Thyroid gland (tissue), 4 donors: ENCODE data around the gene CRTAC1. TPM values are rescaled to one million over a fixed set of nuclear protein-coding genes. Genes with fewer than 3 reads are reported as not detected.

Experiments used
- DNase-seq, 2 donors: peaks; one replicate each; pipeline ENCODE4 v3.0.0-alpha.2; 2019
- H3K27ac ChIP-seq, 3 donors: fragments of 200-600 bp; sonication (generic); 1 replicate in 2 of 3; 2 replicates in 1 of 3; pipeline ENCODE4 v1.5.1; 2016 to 2019; ENCODE audit warnings: mild to moderate bottlenecking in 1 of 3, moderate library complexity in 1 of 3
- H3K27me3 ChIP-seq: fragments of 200-600 bp; sonication (generic); one replicate; pipeline ENCODE4 v1.5.1; 2019
- H3K36me3 ChIP-seq, 2 donors: fragments of 200-600 bp; sonication (generic); one replicate each; pipeline ENCODE4 v1.5.1; 2016 to 2019
- H3K4me1 ChIP-seq, 2 donors: fragments of 200-600 bp; sonication (generic); one replicate each; pipeline ENCODE4 v1.5.1; 2017 to 2019
- H3K4me3 ChIP-seq, 3 donors: fragments of 200-600 bp; sonication (generic); replicated peaks in 1 of 3; 1 replicate in 2 of 3; 2 replicates in 1 of 3; pipeline ENCODE4 v1.5.1; 2016; ENCODE audit warnings: mild to moderate bottlenecking in 1 of 3
- H3K9me3 ChIP-seq: fragments of 200-600 bp; sonication (generic); one replicate; pipeline ENCODE4 v1.5.1; 2017
- CTCF ChIP-seq, 6 experiments: fragments of 200-600 bp in 3 of 6; fragments of 450-650 bp in 3 of 6; sonication (generic) in 3 of 6; IDR thresholded peaks; one replicate each; pipeline ENCODE4 v1.5.1; 2016 to 2019; ENCODE audit warnings: antibody characterized with exemption in 6 of 6, mild to moderate bottlenecking in 2 of 6, inconsistent platforms in 1 of 6, moderate library complexity in 1 of 6
- POLR2A ChIP-seq, 2 donors: fragments of 450-650 bp; IDR thresholded peaks; one replicate each; pipeline ENCODE4 v1.6.1; 2017; ENCODE audit warnings: antibody characterized with exemption in 2 of 2, mild to moderate bottlenecking in 2 of 2, moderate library complexity in 1 of 2
- WGBS, 2 donors: methylation state at CpG; one replicate each; pipeline ENCODE4 v1.1.5; 2017; 5-methylcytosine and 5-hydroxymethylcytosine counted together
- intact Hi-C: fragments of 100-400 bp; cut with DNase I; formaldehyde crosslinking; loops from one replicate; pipeline ENCODE4 v1.15.1; 2023
- total RNA-seq, 4 donors: library from RNA; depleted of rRNA; stranded (reverse); fragments of >200 nt; gene quantifications; one replicate each; pipeline ENCODE4 v1.2.3, GENCODE V29; 2016

CRTAC1 gene
- total RNA-seq, 4 donors from 2014 or later: 2.6 to 7.3 (median 3.7) TPM

GRCh38 chr10:97937054-97937453, 93.4 kb downstream of the CRTAC1 start:
- H3K27me3 ChIP-seq: no peaks in the 10 kb centered on the region

GRCh38 chr10:97936126-97936525, 94.3 kb downstream of the CRTAC1 start:
- H3K27ac ChIP-seq: no peak overlapping the region
- no peak overlapping the region for H3K4me3 ChIP-seq

More at GRCh38 chr10:97937054-97937453, 93.4 kb downstream of the CRTAC1 start:
- Histone ChIP-seq H3K4me1 (peaks cover 6 to 8% of the 10 kb centered on the region in 2 donors), H3K36me3 (no peaks in the 10 kb centered on the region), H3K4me3 (no peak overlapping the region), H3K9me3 (no peaks in the 10 kb centered on the region), H3K27ac (no peak overlapping the region)
- WGBS, 2 donors: 85 to 89% methylated on average over 5 of the region's 5 CpGs
- no peak for TF ChIP-seq POLR2A (IDR thresholded peaks at IDR 0.05)
- TF ChIP-seq CTCF (IDR thresholded peaks at IDR 0.05): no peak
- DNase-seq: no peak
- intact Hi-C loops: no loop called here

GRCh38 chr10:97932932-97933530, 97.4 kb downstream of the CRTAC1 start:
- Histone ChIP-seq H3K4me3 (no peak overlapping the region), H3K4me1 (no peaks in the 10 kb centered on the region), H3K27me3 (no peaks in the 10 kb centered on the region), H3K36me3 (no peaks in the 10 kb centered on the region), H3K27ac (no peak overlapping the region), H3K9me3 (no peaks in the 10 kb centered on the region)
- no peak for DNase-seq
- 89% methylated on average over 10 of the region's 10 CpGs for WGBS, 2 donors
- TF ChIP-seq POLR2A (IDR thresholded peaks at IDR 0.05) (no peak), CTCF (IDR thresholded peaks at IDR 0.05) (no peak)
- intact Hi-C loops: no loop called here

More at GRCh38 chr10:97936126-97936525, 94.3 kb downstream of the CRTAC1 start:
- H3K27me3 ChIP-seq: no peaks in the 10 kb centered on the region
- TF ChIP-seq CTCF (IDR thresholded peaks at IDR 0.05) (no peak), POLR2A (IDR thresholded peaks at IDR 0.05) (no peak)
- intact Hi-C loops: no loop called here
- 93 to 94% methylated on average over 23 of the region's 23 CpGs for WGBS, 2 donors
- H3K4me1 ChIP-seq: peaks cover 6 to 8% of the 10 kb centered on the region in 2 donors
- H3K36me3 ChIP-seq: no peaks in the 10 kb centered on the region
- DNase-seq: no peak
- no peaks in the 10 kb centered on the region for H3K9me3 ChIP-seq

- H3K36me3 ChIP-seq: no peaks in the 10 kb centered on the region
Observed at GRCh38 chr10:97931041-97931440, 99.4 kb downstream of the CRTAC1 start.

More at GRCh38 chr10:97931041-97931440, 99.4 kb downstream of the CRTAC1 start:
- Histone ChIP-seq H3K4me1 (no peaks in the 10 kb centered on the region), H3K9me3 (no peaks in the 10 kb centered on the region), H3K27ac (no peak overlapping the region), H3K27me3 (no peaks in the 10 kb centered on the region), H3K4me3 (no peak overlapping the region)
- intact Hi-C loops: no loop called here
- WGBS, 2 donors: 61 to 66% methylated on average over 4 of the region's 4 CpGs
- TF ChIP-seq CTCF (IDR thresholded peaks at IDR 0.05) (no peak), POLR2A (IDR thresholded peaks at IDR 0.05) (no peak)
- no peak for DNase-seq
